ENCODE measurements around the gene MRPL22.

GRCh38 chr5:154956712-154957111 is 15.8 kb downstream of the MRPL22 start:
- TF ChIP-seq, protein P1, sequence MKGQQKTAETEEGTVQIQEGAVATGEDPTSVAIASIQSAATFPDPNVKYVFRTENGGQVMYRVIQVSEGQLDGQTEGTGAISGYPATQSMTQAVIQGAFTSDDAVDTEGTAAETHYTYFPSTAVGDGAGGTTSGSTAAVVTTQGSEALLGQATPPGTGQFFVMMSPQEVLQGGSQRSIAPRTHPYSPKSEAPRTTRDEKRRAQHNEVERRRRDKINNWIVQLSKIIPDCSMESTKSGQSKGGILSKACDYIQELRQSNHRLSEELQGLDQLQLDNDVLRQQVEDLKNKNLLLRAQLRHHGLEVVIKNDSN (IDR thresholded peaks at IDR 0.05): no peak
- TF ChIP-seq EP300 (IDR thresholded peaks at IDR 0.05; ENCODE audit: borderline replicate concordance) (no peak), RAD21 (IDR thresholded peaks at IDR 0.05; ENCODE audit: low read depth) (no peak), MAX (IDR thresholded peaks at IDR 0.05) (no peak), TAF1 (IDR thresholded peaks at IDR 0.05; ENCODE audit: low read depth) (no peak), NFIC (IDR thresholded peaks at IDR 0.05) (no peak), ZBTB7A (IDR thresholded peaks at IDR 0.05; ENCODE audit: low read depth) (no peak), TCF12 (IDR thresholded peaks at IDR 0.05; ENCODE audit: low read depth) (no peak), TEAD4 (IDR thresholded peaks at IDR 0.05) (no peak), CEBPB (IDR thresholded peaks at IDR 0.05) (no peak), EGR1 (IDR thresholded peaks at IDR 0.05) (no peak), YY1 (IDR thresholded peaks at IDR 0.05; ENCODE audit: low read depth) (no peak), FOXM1 (IDR thresholded peaks at IDR 0.05; ENCODE audit: borderline replicate concordance, low read depth) (no peak)
- TF ChIP-seq, protein P2, sequence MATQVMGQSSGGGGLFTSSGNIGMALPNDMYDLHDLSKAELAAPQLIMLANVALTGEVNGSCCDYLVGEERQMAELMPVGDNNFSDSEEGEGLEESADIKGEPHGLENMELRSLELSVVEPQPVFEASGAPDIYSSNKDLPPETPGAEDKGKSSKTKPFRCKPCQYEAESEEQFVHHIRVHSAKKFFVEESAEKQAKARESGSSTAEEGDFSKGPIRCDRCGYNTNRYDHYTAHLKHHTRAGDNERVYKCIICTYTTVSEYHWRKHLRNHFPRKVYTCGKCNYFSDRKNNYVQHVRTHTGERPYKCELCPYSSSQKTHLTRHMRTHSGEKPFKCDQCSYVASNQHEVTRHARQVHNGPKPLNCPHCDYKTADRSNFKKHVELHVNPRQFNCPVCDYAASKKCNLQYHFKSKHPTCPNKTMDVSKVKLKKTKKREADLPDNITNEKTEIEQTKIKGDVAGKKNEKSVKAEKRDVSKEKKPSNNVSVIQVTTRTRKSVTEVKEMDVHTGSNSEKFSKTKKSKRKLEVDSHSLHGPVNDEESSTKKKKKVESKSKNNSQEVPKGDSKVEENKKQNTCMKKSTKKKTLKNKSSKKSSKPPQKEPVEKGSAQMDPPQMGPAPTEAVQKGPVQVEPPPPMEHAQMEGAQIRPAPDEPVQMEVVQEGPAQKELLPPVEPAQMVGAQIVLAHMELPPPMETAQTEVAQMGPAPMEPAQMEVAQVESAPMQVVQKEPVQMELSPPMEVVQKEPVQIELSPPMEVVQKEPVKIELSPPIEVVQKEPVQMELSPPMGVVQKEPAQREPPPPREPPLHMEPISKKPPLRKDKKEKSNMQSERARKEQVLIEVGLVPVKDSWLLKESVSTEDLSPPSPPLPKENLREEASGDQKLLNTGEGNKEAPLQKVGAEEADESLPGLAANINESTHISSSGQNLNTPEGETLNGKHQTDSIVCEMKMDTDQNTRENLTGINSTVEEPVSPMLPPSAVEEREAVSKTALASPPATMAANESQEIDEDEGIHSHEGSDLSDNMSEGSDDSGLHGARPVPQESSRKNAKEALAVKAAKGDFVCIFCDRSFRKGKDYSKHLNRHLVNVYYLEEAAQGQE (IDR thresholded peaks at IDR 0.05; ENCODE audit: low read depth): no peak
